ENCODE results near the gene PHKB.

The PHKB gene

DNA sequence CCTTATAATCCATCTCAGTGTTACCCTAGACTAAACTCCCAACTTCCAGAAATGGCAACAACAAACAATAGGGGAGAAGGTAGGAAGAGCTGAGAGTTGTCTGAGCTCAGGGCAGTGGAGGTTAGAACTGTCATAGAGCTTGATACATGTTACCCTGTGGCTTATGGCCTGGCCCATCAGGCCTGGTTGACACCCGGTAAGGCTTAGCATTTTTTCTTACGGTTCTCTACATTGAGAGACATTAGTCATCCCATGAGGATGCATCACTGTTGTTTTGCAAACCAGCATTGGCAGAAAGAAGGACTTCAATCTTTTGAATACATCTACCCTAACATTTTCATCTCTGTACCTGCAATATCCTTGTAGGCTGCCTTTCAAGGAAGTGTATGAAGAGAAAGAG lies 226.6 kb downstream of the PHKB start:
- DNase-seq (ENCODE audit: low read depth in 2 of 2): no peak

GRCh38 chr16:47693226-47693625 lies 232.1 kb downstream of the PHKB start:
- no peak for DNase-seq (ENCODE audit: low read depth in 2 of 2)

GRCh38 chr16:47694543-47694942 lies 233.4 kb downstream of the PHKB start:
- DNase-seq (ENCODE audit: low read depth in 2 of 2): no peak

- DNase-seq (ENCODE audit: low read depth in 2 of 2): no peak
Observed at GRCh38 chr16:47695756-47696155, 234.6 kb downstream of the PHKB start.

- DNase-seq (ENCODE audit: low read depth in 2 of 2): no peak
Observed at GRCh38 chr16:47697826-47698225, 236.7 kb downstream of the PHKB start.

DNA sequence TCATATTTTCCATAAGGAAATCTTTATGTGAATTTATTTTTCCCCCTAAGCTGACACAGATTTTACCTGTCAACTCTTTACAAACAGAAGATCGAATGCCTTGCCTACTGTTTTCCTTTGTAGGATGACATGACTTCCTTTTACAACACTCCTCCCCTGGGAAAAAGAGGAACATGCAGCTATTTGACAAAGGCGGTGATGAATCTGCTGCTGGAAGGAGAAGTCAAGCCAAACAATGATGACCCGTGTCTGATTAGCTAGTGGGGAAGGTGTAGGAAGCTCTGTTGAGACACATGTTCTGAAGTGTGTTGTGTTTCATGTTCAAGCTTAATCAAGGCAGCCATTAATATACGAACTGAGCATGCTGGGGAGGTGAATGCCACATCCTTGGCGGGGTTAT lies 238.0 kb downstream of the PHKB start:
- DNase-seq (ENCODE audit: low read depth in 2 of 2): no peak

DNA sequence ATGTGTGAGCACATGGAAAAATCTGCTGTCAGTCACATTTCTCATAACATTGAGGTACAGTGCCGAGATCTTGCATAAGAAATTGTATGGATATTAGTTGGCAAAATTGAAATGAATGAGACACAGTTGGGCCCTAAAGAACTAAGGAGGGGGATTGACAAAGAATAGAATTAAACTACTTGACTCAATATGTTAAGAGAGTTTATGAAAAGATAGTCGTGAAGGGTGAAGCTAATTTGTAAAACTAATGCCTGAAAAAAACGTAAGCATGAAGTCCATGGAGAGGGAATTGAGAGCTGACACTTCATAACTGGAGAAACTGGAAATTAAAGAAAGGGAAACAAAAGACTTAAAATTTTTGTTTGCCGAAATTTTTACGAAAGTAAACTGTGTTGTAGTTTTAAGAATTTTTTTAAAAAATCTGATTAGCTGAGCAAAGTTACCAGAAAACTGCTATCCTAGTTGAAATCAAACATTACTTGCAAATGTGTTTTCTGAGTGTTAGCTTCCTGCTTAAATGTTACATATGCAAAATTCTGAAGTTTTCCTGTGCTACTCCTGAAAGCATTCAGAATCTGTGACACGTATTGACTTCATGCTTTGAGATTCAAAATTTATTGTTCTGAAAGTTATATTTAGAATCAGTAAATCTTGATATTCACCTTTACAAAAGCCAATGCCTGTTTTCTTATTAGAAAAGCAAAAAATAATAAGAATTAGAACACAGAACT lies 239.9 kb downstream of the PHKB start:
- no peak for DNase-seq (ENCODE audit: low read depth in 2 of 2)

DNA sequence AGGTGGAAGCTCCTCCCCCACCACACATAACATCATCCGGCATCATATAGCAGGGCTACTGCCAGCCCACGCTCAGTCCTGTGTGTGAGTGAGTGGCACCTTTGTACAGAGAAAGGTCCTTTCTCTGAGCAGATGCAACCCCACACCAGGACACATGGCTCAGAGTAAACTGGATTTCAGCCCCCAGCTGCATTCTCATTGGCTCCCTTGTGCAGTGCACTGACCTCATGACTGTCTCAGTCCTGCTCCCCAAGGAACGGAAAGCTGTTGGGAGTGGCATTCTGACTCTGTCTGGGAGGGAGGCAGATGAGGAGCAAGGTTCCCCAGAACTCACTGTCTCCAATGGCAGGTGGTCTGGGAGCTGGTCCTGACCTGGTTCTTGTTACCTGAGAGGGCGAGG lies 244.1 kb downstream of the PHKB start:
- no peak for DNase-seq (ENCODE audit: low read depth in 2 of 2)

- no peak for DNase-seq (ENCODE audit: low read depth in 2 of 2)
Observed at GRCh38 chr16:47711809-47712208, 250.7 kb downstream of the PHKB start.

GRCh38 chr16:47712276-47713224 lies 251.4 kb downstream of the PHKB start:
- no peak for DNase-seq (ENCODE audit: low read depth in 2 of 2)

DNA sequence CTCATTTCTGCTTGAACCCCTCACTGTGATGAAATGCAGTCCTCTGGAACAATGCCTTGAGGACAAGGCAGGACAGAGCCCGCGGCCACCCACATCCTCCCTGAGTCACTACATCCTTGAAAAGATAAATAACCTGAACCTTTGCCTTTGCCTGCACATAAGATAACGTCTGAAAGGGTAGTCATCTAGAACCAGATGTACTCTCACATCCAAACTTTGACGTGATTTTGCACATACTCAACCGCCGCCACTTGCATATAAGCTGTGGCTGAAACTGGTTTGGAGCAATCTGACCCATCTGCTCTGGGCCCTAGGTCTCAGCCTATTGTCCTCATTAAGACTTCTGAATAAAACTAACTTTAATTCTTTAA lies 252.1 kb downstream of the PHKB start:
- no peak for DNase-seq (ENCODE audit: low read depth in 2 of 2)

DNA sequence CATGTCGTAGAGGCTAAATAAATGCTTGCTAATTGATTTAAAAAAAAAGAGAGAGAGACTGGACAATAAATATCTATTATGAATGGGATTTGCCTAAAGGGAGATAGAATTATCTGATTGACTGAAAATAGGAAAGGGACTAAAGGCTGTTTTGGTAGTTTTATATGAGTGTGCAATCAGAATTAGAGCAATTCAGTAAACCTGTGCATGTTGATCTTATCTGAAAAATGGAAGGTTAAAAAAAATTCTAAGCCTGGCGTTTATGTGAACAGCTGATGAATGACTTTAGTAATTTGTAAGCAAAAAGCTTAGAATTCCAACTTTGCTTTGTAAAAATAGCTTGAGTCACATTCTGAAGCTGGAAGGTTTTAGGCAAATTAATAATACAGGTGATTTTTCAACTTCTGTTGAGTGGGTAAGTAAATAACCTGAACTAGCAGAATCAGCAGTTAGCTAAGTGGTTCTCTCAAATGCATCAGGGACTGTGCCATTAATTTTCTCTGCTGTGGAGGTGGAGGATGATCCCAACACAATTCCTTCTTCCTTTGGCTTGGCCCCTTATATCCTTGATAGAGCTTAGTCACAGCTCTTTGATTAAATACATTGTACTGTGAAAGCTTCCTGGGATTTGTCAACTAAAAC lies 254.4 kb downstream of the PHKB start:
- DNase-seq (ENCODE audit: low read depth in 2 of 2): no peak

DNA sequence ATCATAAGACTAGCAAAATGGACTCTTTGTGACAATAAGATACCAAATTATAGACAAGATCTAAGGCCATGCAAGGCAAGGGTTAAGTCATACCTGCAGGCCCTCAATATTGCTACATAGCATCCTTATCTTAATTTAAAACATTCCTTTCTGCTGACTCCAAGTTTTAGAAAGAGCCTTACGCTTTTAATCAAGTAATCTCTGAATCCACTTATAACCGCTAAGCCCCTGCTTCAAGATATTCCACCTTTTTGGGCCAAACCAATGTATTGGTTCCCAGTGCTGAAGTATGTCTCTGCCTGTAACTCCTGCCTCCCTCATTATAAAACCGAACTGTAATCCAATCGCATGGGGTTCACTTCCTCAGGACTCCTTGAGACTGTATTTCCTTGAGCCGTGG lies 255.4 kb downstream of the PHKB start:
- no peak for DNase-seq (ENCODE audit: low read depth in 2 of 2)

- no peak for DNase-seq (ENCODE audit: low read depth in 2 of 2)
Observed at GRCh38 chr16:47719713-47720112, 258.6 kb downstream of the PHKB start.

GRCh38 chr16:47721006-47721637 lies 260.0 kb downstream of the PHKB start:
- DNase-seq (ENCODE audit: low read depth in 2 of 2): no peak

DNA sequence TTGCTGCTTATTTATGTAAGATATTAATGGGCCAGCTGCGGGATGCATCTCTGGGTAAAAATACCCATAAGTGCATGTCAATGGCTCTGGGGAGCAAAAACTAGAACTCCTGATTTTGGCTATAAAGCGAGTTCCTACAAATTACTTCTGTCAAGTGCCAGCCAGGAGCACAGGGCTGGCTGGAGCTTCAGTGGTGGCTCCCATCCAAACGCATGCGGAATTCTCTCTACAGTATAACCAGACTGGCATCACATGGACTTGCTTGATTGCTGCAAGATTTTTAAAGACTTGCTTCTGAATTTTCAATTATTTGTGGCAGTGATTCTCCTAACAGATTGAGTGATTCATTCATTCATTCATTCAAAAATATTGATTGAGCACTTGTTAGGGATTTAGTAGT lies 260.9 kb downstream of the PHKB start:
- no peak for DNase-seq (ENCODE audit: low read depth in 2 of 2)

GRCh38 chr16:47724115-47724785 lies 263.1 kb downstream of the PHKB start:
- DNase-seq (ENCODE audit: low read depth in 2 of 2): no peak

DNA sequence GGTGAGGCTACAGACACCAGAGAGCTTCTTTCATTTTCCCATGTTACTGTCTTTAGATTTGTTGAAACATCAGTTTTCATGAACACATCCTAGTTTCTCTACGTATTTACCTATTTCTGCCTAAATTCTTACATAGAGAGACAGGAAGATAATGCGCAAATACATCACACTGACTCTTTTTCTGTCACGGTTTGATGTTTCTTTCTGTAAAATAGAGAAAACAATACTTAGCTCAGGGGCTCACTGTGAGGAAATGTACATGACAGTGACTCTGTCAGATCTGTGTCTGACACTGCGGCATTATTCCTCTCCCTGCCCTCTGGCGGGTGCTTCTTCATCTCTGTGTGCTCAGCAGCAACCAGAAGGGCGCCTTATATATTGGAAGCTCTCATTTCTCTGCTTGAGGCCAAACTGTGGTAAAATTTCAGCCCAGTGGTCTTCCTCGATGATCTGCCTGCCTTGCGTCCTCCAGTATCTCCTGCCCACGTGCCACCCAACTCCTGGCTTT lies 264.1 kb downstream of the PHKB start:
- no peak for DNase-seq (ENCODE audit: low read depth in 2 of 2)

DNA sequence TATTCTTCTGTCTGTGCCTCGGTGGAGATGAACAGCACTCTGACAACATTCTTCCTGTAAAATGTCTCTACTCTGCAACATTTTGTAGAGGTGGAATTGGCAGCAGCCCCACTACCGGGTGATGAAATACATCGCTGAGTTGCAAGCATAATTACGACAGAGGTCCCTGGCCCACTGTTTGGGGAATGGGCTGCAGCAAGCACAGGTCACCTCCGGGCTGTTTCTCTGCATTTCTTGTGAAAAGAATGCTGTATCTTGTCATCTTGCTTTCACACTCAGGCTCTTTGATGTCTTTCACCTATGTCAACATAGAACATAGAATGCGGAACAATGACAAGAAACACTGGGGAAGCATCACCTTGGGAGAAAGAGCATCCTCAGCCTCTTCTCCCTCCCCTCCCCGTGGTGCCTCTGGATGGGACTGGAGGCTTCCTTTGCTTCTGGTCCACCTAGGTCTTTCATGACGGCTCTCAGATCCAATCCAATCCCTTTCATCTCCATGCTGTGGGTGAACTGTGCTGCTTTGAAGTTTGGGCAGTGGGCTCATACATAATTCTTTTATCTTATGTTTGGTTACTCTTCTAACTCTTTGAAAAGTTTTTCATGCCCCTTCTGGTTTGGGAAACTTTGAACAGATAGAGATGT lies 265.0 kb downstream of the PHKB start:
- no peak for DNase-seq (ENCODE audit: low read depth in 2 of 2)

DNA sequence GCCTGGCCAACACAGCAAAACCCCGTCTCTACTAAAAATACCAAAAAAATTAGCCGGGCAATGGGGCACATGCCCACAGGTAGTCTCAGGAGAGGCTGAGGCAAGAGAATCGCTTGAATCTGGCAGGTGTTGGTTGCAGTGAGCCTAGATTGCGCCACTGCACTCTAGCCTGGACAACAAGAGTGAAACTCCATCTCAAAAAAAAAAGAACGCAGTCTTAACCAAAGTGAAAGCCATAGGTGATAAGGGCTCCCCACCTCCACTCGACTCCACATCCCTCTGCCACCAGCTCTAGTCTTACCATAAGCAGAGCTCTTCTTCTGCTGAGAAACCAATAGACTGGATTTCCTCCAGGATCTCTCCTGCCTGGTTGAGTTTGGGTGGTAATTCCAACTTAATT lies 266.0 kb downstream of the PHKB start:
- DNase-seq (ENCODE audit: low read depth in 2 of 2): no peak

GRCh38 chr16:47728205-47728604 lies 267.1 kb downstream of the PHKB start:
- DNase-seq (ENCODE audit: low read depth in 2 of 2): no peak

Data from stimulated activated CD8-positive, alpha-beta memory T cell treated with anti-CD3 and anti-CD28 coated beads, Interleukin-7, amount 100 ng/mL, for 1 hour (primary cell).